Muscle of leg (tissue), 11 donors: Measurements from ENCODE around the gene OTUB2. TPM values are rescaled to one million over a fixed set of nuclear protein-coding genes. Genes with fewer than 3 reads are reported as not detected.

Experiments
- DNase-seq: peaks from one replicate; pipeline ENCODE4 v3.0.0; 2013
- H3K27ac ChIP-seq: one replicate; pipeline ENCODE4 v1.5.1; 2013; ENCODE audit warnings: mild to moderate bottlenecking, low read length, control low read depth
- H3K27me3 ChIP-seq: one replicate; pipeline ENCODE4 v1.6.1; 2013; ENCODE audit warnings: low read length; ENCODE audit not compliant: control insufficient read depth, insufficient read depth
- H3K36me3 ChIP-seq: one replicate; pipeline ENCODE4 v1.6.1; 2013; ENCODE audit warnings: low read length; ENCODE audit not compliant: control insufficient read depth, insufficient read depth
- H3K4me1 ChIP-seq: one replicate; pipeline ENCODE4 v1.6.1; 2013; ENCODE audit warnings: low read length; ENCODE audit not compliant: control insufficient read depth, insufficient read depth
- H3K4me3 ChIP-seq: one replicate; pipeline ENCODE4 v1.5.1; 2013; ENCODE audit warnings: low read length, control low read depth
- H3K9me3 ChIP-seq: replicated peaks from 2 replicates; pipeline ENCODE4 v1.6.1; 2013; ENCODE audit warnings: low read depth, low read length; ENCODE audit not compliant: control insufficient read depth
- WGBS: methylation state at CpG from one replicate; pipeline ENCODE4 v1.1.5; 2013; ENCODE audit warnings: missing lambda C conversion rate; ENCODE audit not compliant: insufficient coverage; 5-methylcytosine and 5-hydroxymethylcytosine counted together
- polyA plus RNA-seq, 8 donors: library from polyadenylated mRNA; unstranded; fragments of 120-200 nt; gene quantifications; one replicate each; pipeline versions ENCODE4 v1.2.1 to v1.2.3, GENCODE V29; 2013; ENCODE audit warnings: inconsistent platforms in 1 of 8, low replicate concordance in 1 of 8; ENCODE audit not compliant: insufficient read length in 8 of 8, insufficient read depth in 1 of 8
- total RNA-seq: library from RNA; stranded (reverse); fragments of 120-200 nt; gene quantifications from one replicate; pipeline ENCODE4 v1.2.4, GENCODE V29; 2013

OTUB2 gene
- total and polyA plus RNA-seq, 9 donors = 0.59 to 1.3 (median 1.0) TPM

GRCh38 chr14:94038921-94039629 lies 12.9 kb downstream of the OTUB2 start:
- 85% methylated on average over 7 of the region's 11 CpGs for WGBS
- Histone ChIP-seq H3K4me3 (no peak overlapping the region), H3K4me1 (peaks cover 9% of the 10 kb centered on the region), H3K27ac (no peak overlapping the region), H3K9me3 (peaks cover 5% of the 10 kb centered on the region), H3K27me3 (no peaks in the 10 kb centered on the region), H3K36me3 (peaks cover 7% of the 10 kb centered on the region)
- no peak for DNase-seq

GRCh38 chr14:94040247-94040646 lies 14.1 kb downstream of the OTUB2 start:
- no peak overlapping the region for H3K4me3 ChIP-seq
- H3K4me1 ChIP-seq = peaks cover 9% of the 10 kb centered on the region
- H3K9me3 ChIP-seq = no peaks in the 10 kb centered on the region
- H3K27me3 ChIP-seq = no peaks in the 10 kb centered on the region
- no peak overlapping the region for H3K27ac ChIP-seq
- H3K36me3 ChIP-seq = peaks cover 17% of the 10 kb centered on the region
- WGBS = 80% methylated on average over 1 of the region's 5 CpGs
- no peak for DNase-seq

GRCh38 chr14:94040796-94041195 lies 14.7 kb downstream of the OTUB2 start:
- 85% methylated on average over 9 of the region's 13 CpGs for WGBS
- peaks cover 9% of the 10 kb centered on the region for H3K4me1 ChIP-seq
- H3K36me3 ChIP-seq = peaks cover 23% of the 10 kb centered on the region
- H3K9me3 ChIP-seq = no peaks in the 10 kb centered on the region
- no peak overlapping the region for H3K27ac ChIP-seq
- H3K27me3 ChIP-seq = no peaks in the 10 kb centered on the region
- no peak for DNase-seq
- no peak overlapping the region for H3K4me3 ChIP-seq

GRCh38 chr14:94041551-94042346 lies 15.6 kb downstream of the OTUB2 start:
- Histone ChIP-seq H3K36me3 (peaks cover 32% of the 10 kb centered on the region), H3K27ac (no peak overlapping the region), H3K4me1 (peaks cover 9% of the 10 kb centered on the region), H3K27me3 (no peaks in the 10 kb centered on the region), H3K4me3 (no peak overlapping the region), H3K9me3 (no peaks in the 10 kb centered on the region)
- peak; percentile 31 for DNase-seq
- 61% methylated on average over 18 of the region's 18 CpGs for WGBS

- no peaks in the 10 kb centered on the region for H3K27me3 ChIP-seq
- peaks cover 9% of the 10 kb centered on the region for H3K4me1 ChIP-seq
- H3K4me3 ChIP-seq = no peak overlapping the region
- H3K9me3 ChIP-seq = no peaks in the 10 kb centered on the region
- peak; percentile 34 for DNase-seq
- WGBS = 55% methylated on average over 10 of the region's 12 CpGs
- H3K36me3 ChIP-seq = peaks cover 41% of the 10 kb centered on the region
- no peak overlapping the region for H3K27ac ChIP-seq
These were observed 16.4 kb downstream of the OTUB2 start for GRCh38 chr14:94042433-94043091.

- 79% methylated on average over 6 of the region's 13 CpGs for WGBS
- Histone ChIP-seq H3K27me3 (no peaks in the 10 kb centered on the region), H3K4me3 (no peak overlapping the region), H3K4me1 (peaks cover 9% of the 10 kb centered on the region), H3K9me3 (no peaks in the 10 kb centered on the region), H3K36me3 (peaks cover 47% of the 10 kb centered on the region), H3K27ac (no peak overlapping the region)
- no peak for DNase-seq
These were observed 17.1 kb downstream of the OTUB2 start for GRCh38 chr14:94043111-94043755.

GRCh38 chr14:94043756-94044475 lies 17.8 kb downstream of the OTUB2 start:
- peaks cover 9% of the 10 kb centered on the region for H3K4me1 ChIP-seq
- 83% methylated on average over 11 of the region's 14 CpGs for WGBS
- no peak for DNase-seq
- H3K36me3 ChIP-seq = peaks cover 54% of the 10 kb centered on the region
- no peaks in the 10 kb centered on the region for H3K9me3 ChIP-seq
- no peak overlapping the region for H3K27ac ChIP-seq
- no peak overlapping the region for H3K4me3 ChIP-seq
- H3K27me3 ChIP-seq = no peaks in the 10 kb centered on the region

GRCh38 chr14:94044476-94045091 lies 18.4 kb downstream of the OTUB2 start:
- Histone ChIP-seq H3K27me3 (no peaks in the 10 kb centered on the region), H3K27ac (no peak overlapping the region), H3K4me1 (peaks cover 9% of the 10 kb centered on the region), H3K4me3 (no peak overlapping the region), H3K9me3 (no peaks in the 10 kb centered on the region), H3K36me3 (peaks cover 61% of the 10 kb centered on the region)
- 79% methylated on average over 19 of the region's 20 CpGs for WGBS
- no peak for DNase-seq

GRCh38 chr14:94045101-94045500 lies 19.0 kb downstream of the OTUB2 start:
- Histone ChIP-seq H3K27me3 (no peaks in the 10 kb centered on the region), H3K36me3 (peaks cover 66% of the 10 kb centered on the region), H3K9me3 (no peaks in the 10 kb centered on the region), H3K4me1 (peaks cover 9% of the 10 kb centered on the region), H3K27ac (no peak overlapping the region), H3K4me3 (no peak overlapping the region)
- no peak for DNase-seq
- WGBS = 100% methylated on average over 4 of the region's 8 CpGs
